KOPT-K1 (cell line): ENCODE measurements around the gene RFX7.

ENCODE experiments used
- H3K27ac ChIP-seq: fragments of 200-600 bp; sonication (generic); 2 replicates; pipeline ENCODE4 v1.5.1; 2016; ENCODE audit warnings: antibody characterized with exemption, mild to moderate bottlenecking, low read depth, low read length; ENCODE audit not compliant: poor library complexity, severe bottlenecking
- H3K36me3 ChIP-seq: fragments of 200-600 bp; sonication (generic); 2 replicates; pipeline ENCODE4 v1.5.1; 2017; ENCODE audit warnings: antibody characterized with exemption, mild to moderate bottlenecking, low read length, moderate library complexity; ENCODE audit not compliant: insufficient read depth
- H3K9me3 ChIP-seq: fragments of 200-600 bp; sonication (generic); 2 replicates; pipeline ENCODE4 v1.5.1; 2017; ENCODE audit warnings: antibody characterized with exemption, low read length, mild to moderate bottlenecking; ENCODE audit not compliant: insufficient read depth, poor library complexity, severe bottlenecking

The RFX7 gene

GRCh38 chr15:56042031-56042430 is 201.6 kb downstream of the RFX7 start:
- no peaks in the 10 kb centered on the region for H3K9me3 ChIP-seq
- H3K27ac ChIP-seq = no peak overlapping the region
- H3K36me3 ChIP-seq = no peaks in the 10 kb centered on the region

GRCh38 chr15:56040081-56041035 is 203.3 kb downstream of the RFX7 start:
- Histone ChIP-seq H3K27ac (no peak overlapping the region), H3K9me3 (no peaks in the 10 kb centered on the region), H3K36me3 (no peaks in the 10 kb centered on the region)

GRCh38 chr15:56038707-56039106 is 205.0 kb downstream of the RFX7 start:
- Histone ChIP-seq H3K27ac (no peak overlapping the region), H3K9me3 (no peaks in the 10 kb centered on the region)

GRCh38 chr15:56038015-56038414 is 205.7 kb downstream of the RFX7 start:
- H3K36me3 ChIP-seq = no peaks in the 10 kb centered on the region
- no peaks in the 10 kb centered on the region for H3K9me3 ChIP-seq
- no peak overlapping the region for H3K27ac ChIP-seq

More at GRCh38 chr15:56038707-56039106, 205.0 kb downstream of the RFX7 start:
- no peaks in the 10 kb centered on the region for H3K36me3 ChIP-seq
